PFSK-1 (cell line): Measurements from ENCODE around the gene AGER.

Experiments
- FOXP2 ChIP-seq: optimal IDR thresholded peaks from 2 replicates; pipeline ENCODE3; 2011; ENCODE audit warnings: borderline replicate concordance, control low read depth, inconsistent platforms; ENCODE audit not compliant: insufficient read depth; ENCODE audit errors: extremely low read length, extremely low read depth
- POLR2AphosphoS5 ChIP-seq: IDR thresholded peaks from 2 replicates; pipeline ENCODE4 v1.6.1; 2012; ENCODE audit warnings: low read depth, mild to moderate bottlenecking, control low read depth, low read length, moderate library complexity
- SIN3A ChIP-seq: IDR thresholded peaks from 2 replicates; pipeline ENCODE4 v1.6.1; 2012; ENCODE audit warnings: mild to moderate bottlenecking, low read length, moderate library complexity, borderline replicate concordance; ENCODE audit not compliant: insufficient read depth
- TAF1 ChIP-seq: IDR thresholded peaks from 2 replicates; pipeline ENCODE4 v1.6.1; 2012; ENCODE audit warnings: low read length, control low read depth, borderline replicate concordance; ENCODE audit not compliant: insufficient read depth
- TF ChIP-seq, protein P1 (sequence below), 2 experiments: IDR thresholded peaks; 2 replicates each; pipeline versions ENCODE4 v1.6.1 to v1.8.0; 2011 to 2012; ENCODE audit warnings: low read depth in 2 of 2, low read length in 2 of 2, control low read depth in 1 of 2, inconsistent platforms in 1 of 2, mild to moderate bottlenecking in 1 of 2, moderate library complexity in 1 of 2; ENCODE audit not compliant: insufficient read depth in 1 of 2

AGER gene

DNA sequence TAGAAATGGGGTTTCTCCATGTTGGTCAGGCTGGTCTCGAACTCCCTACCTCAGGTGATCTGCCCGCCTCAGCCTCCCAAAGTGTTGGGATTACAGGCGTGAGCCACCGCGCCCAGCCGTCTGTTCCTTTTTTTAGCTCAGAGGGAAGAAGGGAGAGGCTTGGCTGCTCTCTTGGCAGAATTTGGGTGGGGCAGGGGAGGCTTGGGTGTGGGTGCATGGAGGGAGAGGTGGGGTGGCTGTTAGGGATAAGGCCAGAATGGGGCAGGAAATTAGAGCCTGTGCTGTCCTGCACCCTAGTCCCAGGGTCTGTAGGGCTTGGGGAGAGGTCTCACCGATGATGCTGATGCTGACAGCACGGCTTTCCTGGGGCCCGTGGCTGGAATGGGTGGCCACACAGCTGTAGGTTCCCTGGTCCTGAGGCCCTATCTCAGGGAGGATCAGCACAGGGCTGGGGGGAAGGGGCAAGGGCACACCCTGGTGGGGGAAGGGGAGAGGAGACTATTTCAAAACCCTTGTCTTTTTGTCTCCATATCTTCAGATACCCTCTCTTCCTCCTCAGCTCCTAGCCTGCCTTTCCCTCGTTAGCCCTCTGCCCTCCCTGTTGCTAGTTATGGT is 2.0 kb downstream of the AGER start:
- TF ChIP-seq TAF1: no peak
- no peak for TF ChIP-seq SIN3A

DNA sequence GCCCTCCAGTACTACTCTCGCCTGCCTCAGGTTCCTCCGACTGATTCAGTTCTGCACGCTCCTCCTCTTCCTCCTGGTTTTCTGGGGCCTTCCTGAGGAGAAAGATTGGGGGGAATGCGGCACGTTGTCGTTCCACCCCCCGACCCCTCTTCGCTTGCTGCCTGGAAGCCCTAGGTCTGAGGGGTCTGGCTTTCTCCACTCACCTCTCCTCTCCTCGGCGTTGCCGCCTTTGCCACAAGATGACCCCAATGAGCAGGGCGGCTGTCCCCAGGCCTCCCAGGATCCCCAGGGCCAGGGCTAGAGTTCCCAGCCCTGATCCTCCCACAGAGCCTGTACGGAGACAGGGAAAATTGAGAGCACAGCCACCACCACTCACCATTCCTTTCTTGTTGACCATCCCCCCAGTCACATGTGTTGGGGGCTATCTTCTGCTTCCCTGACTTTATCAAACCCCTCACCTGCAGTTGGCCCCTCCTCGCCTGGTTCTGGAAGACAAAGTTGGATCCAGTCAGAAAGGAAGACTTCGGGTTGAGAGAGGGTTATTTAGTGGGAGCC is 2.8 kb downstream of the AGER start:
- TF ChIP-seq POLR2AphosphoS5 (no peak), TAF1 (no peak), FOXP2 (no peak), SIN3A (no peak)
- TF ChIP-seq, protein P1, sequence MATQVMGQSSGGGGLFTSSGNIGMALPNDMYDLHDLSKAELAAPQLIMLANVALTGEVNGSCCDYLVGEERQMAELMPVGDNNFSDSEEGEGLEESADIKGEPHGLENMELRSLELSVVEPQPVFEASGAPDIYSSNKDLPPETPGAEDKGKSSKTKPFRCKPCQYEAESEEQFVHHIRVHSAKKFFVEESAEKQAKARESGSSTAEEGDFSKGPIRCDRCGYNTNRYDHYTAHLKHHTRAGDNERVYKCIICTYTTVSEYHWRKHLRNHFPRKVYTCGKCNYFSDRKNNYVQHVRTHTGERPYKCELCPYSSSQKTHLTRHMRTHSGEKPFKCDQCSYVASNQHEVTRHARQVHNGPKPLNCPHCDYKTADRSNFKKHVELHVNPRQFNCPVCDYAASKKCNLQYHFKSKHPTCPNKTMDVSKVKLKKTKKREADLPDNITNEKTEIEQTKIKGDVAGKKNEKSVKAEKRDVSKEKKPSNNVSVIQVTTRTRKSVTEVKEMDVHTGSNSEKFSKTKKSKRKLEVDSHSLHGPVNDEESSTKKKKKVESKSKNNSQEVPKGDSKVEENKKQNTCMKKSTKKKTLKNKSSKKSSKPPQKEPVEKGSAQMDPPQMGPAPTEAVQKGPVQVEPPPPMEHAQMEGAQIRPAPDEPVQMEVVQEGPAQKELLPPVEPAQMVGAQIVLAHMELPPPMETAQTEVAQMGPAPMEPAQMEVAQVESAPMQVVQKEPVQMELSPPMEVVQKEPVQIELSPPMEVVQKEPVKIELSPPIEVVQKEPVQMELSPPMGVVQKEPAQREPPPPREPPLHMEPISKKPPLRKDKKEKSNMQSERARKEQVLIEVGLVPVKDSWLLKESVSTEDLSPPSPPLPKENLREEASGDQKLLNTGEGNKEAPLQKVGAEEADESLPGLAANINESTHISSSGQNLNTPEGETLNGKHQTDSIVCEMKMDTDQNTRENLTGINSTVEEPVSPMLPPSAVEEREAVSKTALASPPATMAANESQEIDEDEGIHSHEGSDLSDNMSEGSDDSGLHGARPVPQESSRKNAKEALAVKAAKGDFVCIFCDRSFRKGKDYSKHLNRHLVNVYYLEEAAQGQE (IDR thresholded peaks at IDR 0.05; ENCODE audit: insufficient read depth in 1 of 2, low read depth in 2 of 2, low read length in 2 of 2): no peak

GRCh38 chr6:32179766-32180405 is 4.2 kb downstream of the AGER start:
- no peak for TF ChIP-seq TAF1
- no peak for TF ChIP-seq SIN3A
- no peak for TF ChIP-seq FOXP2
- TF ChIP-seq, protein P1 (IDR thresholded peaks at IDR 0.05; ENCODE audit: insufficient read depth in 1 of 2, low read depth in 2 of 2, low read length in 2 of 2): no peak
- TF ChIP-seq POLR2AphosphoS5: no peak

- TF ChIP-seq POLR2AphosphoS5 (no peak), TAF1 (no peak), FOXP2 (no peak), SIN3A (no peak)
- TF ChIP-seq, protein P1 (IDR thresholded peaks at IDR 0.05; ENCODE audit: insufficient read depth in 1 of 2, low read depth in 2 of 2, low read length in 2 of 2): no peak
Observed at GRCh38 chr6:32178547-32179440, 5.3 kb downstream of the AGER start.

GRCh38 chr6:32177788-32178546 is 6.1 kb downstream of the AGER start, which contains the start of gene RNF5:
Gene RNF5, plus strand, starts transcription at chr6:32178405. Its CDS starts 107 bp downstream, at chr6:32178512.
- TF ChIP-seq, protein P1 (IDR thresholded peaks at IDR 0.05; ENCODE audit: insufficient read depth in 1 of 2, low read depth in 2 of 2, low read length in 2 of 2): no peak
- peak; percentile 51; the same call in 1 of the 2 replicates for TF ChIP-seq TAF1
